Measurements from ENCODE around the gene MELTF.

MELTF gene

DNA sequence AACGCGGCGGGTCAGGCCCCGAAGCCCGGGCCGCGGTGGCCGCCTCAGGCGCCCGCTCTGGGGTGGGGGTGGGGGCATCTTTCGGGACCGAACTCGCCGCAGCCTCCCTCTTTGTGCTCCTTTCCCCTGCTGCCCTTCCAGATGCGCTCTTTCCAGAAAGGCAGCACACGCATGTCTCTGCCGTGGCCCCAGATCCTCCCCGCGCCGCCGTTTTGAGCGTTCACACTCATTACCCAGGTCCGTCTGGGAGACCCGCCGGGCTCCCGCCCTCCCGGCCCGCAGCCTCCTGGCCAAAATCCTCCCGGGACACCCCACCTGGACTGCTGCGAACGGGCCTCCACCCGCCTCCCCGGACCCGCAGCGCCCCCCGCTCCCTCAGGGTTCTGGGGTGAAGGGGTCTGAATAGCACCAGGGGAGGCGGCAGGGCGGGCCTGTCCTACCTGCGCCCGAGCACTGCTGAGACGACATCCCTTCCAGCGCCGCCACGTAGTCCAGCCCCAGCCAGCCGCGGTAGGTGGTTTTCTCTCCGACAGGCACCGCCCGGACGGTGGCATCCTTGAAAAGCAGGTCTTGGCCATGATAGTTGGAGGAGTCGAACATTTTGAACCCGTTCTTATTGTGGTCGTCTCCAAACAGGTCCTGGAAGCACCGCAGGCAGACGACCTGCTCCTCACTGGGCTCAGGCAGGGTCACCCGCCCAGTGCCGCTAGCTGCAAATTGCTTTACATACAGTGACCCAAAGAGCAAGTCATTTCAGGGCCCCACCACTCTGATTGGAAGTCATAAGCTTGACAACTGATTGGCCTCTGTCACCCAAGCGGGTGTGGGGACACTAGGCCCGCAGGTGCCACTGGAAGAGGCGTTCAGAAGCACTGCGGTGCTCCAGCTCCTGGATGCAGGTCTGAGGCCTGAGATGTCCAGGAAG lies 25.9 kb downstream of the MELTF start:
- DNase-seq (ENCODE audit: low read depth): no peak
- no peak for TF ChIP-seq CTCF (conservative IDR thresholded peaks at IDR 0.05; ENCODE audit: low read depth, low read length)
- H3K4me3 ChIP-seq (ENCODE audit: low read depth, low read length): peak overlapping the region; percentile 60

- H3K4me3 ChIP-seq (ENCODE audit: low read depth, low read length): peak overlapping the region; percentile 60
- TF ChIP-seq CTCF (conservative IDR thresholded peaks at IDR 0.05; ENCODE audit: low read depth, low read length): peak; percentile 54
- peak; percentile 65 for DNase-seq (ENCODE audit: low read depth)
These were observed 26.7 kb downstream of the MELTF start for GRCh38 chr3:197002701-197003454.

- H3K4me3 ChIP-seq (ENCODE audit: low read depth, low read length): peak overlapping the region; percentile 60
- no peak for TF ChIP-seq CTCF (conservative IDR thresholded peaks at IDR 0.05; ENCODE audit: low read depth, low read length)
- DNase-seq (ENCODE audit: low read depth): peak; percentile 24
These were observed 27.5 kb downstream of the MELTF start for GRCh38 chr3:197001972-197002700.

- DNase-seq (ENCODE audit: low read depth): no peak
- no peak for TF ChIP-seq CTCF (conservative IDR thresholded peaks at IDR 0.05; ENCODE audit: low read depth, low read length)
- H3K4me3 ChIP-seq (ENCODE audit: low read depth, low read length): no peak overlapping the region
These were observed 28.3 kb downstream of the MELTF start for GRCh38 chr3:197001106-197001971.

GRCh38 chr3:197000211-197000610 lies 29.4 kb downstream of the MELTF start:
- no peak overlapping the region for H3K4me3 ChIP-seq (ENCODE audit: low read depth, low read length)
- TF ChIP-seq CTCF (conservative IDR thresholded peaks at IDR 0.05; ENCODE audit: low read depth, low read length): no peak
- DNase-seq (ENCODE audit: low read depth): peak; percentile 37

Data from choroid plexus epithelial cell (primary cell).